HEK293 (cell line): ENCODE results near the gene BAIAP2.

Source experiments
- CTCF ChIP-seq: fragments of 450-650 bp; formaldehyde crosslinking; IDR thresholded peaks from 2 replicates; pipeline ENCODE4 v1.5.1; 2016; ENCODE audit warnings: missing biosample characterization, missing genetic modification characterization
- ZBTB21 ChIP-seq: fragments of 450-650 bp; formaldehyde crosslinking; IDR thresholded peaks from 2 replicates; pipeline ENCODE4 v1.5.1; 2017; ENCODE audit warnings: missing biosample characterization, missing genetic modification characterization
- ZNF292 ChIP-seq: fragments of 450-650 bp; formaldehyde crosslinking; IDR thresholded peaks from 2 replicates; pipeline ENCODE4 v1.5.1; 2016; ENCODE audit warnings: low read depth, missing biosample characterization, missing genetic modification characterization, borderline replicate concordance
- ZNF354C ChIP-seq: fragments of 450-650 bp; formaldehyde crosslinking; IDR thresholded peaks from 2 replicates; pipeline ENCODE4 v1.5.1; 2016; ENCODE audit warnings: missing biosample characterization, missing genetic modification characterization, low read depth, borderline replicate concordance
- ZNF423 ChIP-seq: fragments of 450-650 bp; formaldehyde crosslinking; IDR thresholded peaks from 2 replicates; pipeline ENCODE4 v1.5.1; 2016; ENCODE audit warnings: missing biosample characterization, missing genetic modification characterization
- ZNF548 ChIP-seq: fragments of 450-650 bp; formaldehyde crosslinking; IDR thresholded peaks from 2 replicates; pipeline ENCODE4 v1.5.1; 2016; ENCODE audit warnings: missing biosample characterization, missing genetic modification characterization
- TF ChIP-seq, protein P1 (sequence below): fragments of 450-650 bp; formaldehyde crosslinking; IDR thresholded peaks from 2 replicates; pipeline ENCODE4 v1.5.1; 2016; ENCODE audit warnings: missing biosample characterization, missing genetic modification characterization

- TF ChIP-seq, protein P1, sequence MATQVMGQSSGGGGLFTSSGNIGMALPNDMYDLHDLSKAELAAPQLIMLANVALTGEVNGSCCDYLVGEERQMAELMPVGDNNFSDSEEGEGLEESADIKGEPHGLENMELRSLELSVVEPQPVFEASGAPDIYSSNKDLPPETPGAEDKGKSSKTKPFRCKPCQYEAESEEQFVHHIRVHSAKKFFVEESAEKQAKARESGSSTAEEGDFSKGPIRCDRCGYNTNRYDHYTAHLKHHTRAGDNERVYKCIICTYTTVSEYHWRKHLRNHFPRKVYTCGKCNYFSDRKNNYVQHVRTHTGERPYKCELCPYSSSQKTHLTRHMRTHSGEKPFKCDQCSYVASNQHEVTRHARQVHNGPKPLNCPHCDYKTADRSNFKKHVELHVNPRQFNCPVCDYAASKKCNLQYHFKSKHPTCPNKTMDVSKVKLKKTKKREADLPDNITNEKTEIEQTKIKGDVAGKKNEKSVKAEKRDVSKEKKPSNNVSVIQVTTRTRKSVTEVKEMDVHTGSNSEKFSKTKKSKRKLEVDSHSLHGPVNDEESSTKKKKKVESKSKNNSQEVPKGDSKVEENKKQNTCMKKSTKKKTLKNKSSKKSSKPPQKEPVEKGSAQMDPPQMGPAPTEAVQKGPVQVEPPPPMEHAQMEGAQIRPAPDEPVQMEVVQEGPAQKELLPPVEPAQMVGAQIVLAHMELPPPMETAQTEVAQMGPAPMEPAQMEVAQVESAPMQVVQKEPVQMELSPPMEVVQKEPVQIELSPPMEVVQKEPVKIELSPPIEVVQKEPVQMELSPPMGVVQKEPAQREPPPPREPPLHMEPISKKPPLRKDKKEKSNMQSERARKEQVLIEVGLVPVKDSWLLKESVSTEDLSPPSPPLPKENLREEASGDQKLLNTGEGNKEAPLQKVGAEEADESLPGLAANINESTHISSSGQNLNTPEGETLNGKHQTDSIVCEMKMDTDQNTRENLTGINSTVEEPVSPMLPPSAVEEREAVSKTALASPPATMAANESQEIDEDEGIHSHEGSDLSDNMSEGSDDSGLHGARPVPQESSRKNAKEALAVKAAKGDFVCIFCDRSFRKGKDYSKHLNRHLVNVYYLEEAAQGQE (tag by site-specific recombination): no peak
- no peak for TF ChIP-seq ZNF548 (tag by site-specific recombination)
- TF ChIP-seq ZNF423 (tag by site-specific recombination): no peak
- no peak for TF ChIP-seq CTCF (tag by site-specific recombination)
- no peak for TF ChIP-seq ZBTB21
- TF ChIP-seq ZNF354C (tag by site-specific recombination): no peak
- no peak for TF ChIP-seq ZNF292 (tag by site-specific recombination)
Measured at GRCh38 chr17:81127526-81128177, 92.7 kb downstream of the BAIAP2 start.
